ENCODE measurements around the gene SCAMP4.

DNA sequence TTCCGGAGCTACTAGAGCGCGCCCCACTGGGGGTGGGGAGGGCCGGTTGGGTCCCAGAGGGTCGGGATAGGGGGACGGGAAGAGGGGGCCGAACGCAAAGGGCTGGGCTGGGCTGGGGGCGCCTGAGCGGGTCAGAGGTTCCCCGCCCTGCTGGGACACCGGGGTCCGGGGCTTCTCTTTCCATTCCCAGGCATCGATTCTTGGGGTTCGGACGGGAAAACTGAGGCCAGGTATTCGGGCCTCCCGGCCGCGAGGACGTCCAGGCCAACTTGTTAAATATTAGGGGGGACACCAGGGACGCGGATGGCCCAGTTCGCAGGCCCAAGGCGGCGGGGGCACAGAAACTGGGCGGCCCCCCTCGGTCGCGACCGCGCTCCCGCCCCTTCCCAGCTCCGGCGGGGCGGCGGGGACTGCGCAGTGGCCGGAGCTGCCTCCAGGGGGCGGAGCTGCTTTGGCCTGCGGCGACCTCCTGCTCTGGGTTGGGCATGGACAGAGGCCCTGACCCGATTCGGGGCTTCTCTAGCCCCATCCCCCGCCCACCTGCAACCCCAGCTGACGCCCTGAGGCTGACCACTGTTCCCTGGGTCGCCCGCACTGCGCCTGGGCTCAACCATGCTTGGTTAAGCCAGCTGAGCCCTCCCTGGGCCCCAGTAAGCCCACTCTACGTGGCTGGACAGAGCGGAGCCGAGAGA, 40.6 kb upstream of the SCAMP4 start:
- TF ChIP-seq, protein P1, sequence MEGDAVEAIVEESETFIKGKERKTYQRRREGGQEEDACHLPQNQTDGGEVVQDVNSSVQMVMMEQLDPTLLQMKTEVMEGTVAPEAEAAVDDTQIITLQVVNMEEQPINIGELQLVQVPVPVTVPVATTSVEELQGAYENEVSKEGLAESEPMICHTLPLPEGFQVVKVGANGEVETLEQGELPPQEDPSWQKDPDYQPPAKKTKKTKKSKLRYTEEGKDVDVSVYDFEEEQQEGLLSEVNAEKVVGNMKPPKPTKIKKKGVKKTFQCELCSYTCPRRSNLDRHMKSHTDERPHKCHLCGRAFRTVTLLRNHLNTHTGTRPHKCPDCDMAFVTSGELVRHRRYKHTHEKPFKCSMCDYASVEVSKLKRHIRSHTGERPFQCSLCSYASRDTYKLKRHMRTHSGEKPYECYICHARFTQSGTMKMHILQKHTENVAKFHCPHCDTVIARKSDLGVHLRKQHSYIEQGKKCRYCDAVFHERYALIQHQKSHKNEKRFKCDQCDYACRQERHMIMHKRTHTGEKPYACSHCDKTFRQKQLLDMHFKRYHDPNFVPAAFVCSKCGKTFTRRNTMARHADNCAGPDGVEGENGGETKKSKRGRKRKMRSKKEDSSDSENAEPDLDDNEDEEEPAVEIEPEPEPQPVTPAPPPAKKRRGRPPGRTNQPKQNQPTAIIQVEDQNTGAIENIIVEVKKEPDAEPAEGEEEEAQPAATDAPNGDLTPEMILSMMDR (IDR thresholded peaks at IDR 0.05): peak; percentile 63 to 74 (median 68)
- TF ChIP-seq POLR2A (IDR thresholded peaks at IDR 0.05) (peak; percentile 12), POLR2AphosphoS5 (IDR thresholded peaks at IDR 0.05) (peak in 1 of 3 donors; percentile 0)
